SK-N-SH (cell line): ENCODE measurements around the gene ASAP3. TPM values are rescaled to one million over a fixed set of nuclear protein-coding genes. Genes with fewer than 3 reads are reported as not detected.
"Not testable (repeated sequence)": the region's sequence is repeated elsewhere in the genome, so short reads cannot be mapped to it uniquely, and the experiment has no call there.

Experiments
- CTCF ChIA-PET: fragments of 300-600, 350-600 bp; formaldehyde crosslinking; extraction: SDS; loops from one replicate; lab custom pipeline; 2021; lab: Yijun Ruan, JAX
- POLR2A ChIA-PET: fragments of 350-600 bp; sonication (Branson Sonifier 250); formaldehyde crosslinking; extraction: SDS; loops from one replicate; lab custom pipeline; 2020; ENCODE audit warnings: antibody characterized with exemption, inconsistent platforms; lab: Yijun Ruan, JAX
- DNase-seq: peaks from one replicate; pipeline ENCODE4 v3.0.0; 2012
- H2AFZ ChIP-seq: fragments of 200-600 bp; sonication (generic); 2 replicates; pipeline ENCODE4 v1.8.1; 2016; ENCODE audit warnings: antibody characterized with exemption, mild to moderate bottlenecking, low read depth
- H3F3A ChIP-seq: fragments of 200-600 bp; sonication (generic); replicated peaks from 2 replicates; pipeline ENCODE3; 2016; ENCODE audit warnings: antibody characterized with exemption, mild to moderate bottlenecking; ENCODE audit not compliant: insufficient read depth
- H3K27ac ChIP-seq, 2 experiments: fragments of 200-500 bp in 1 of 2; fragments of 200-600 bp in 1 of 2; sonication (Bioruptor generic) in 1 of 2; sonication (generic), shearing (Covaris generic) in 1 of 2; 2 replicates each; pipeline versions ENCODE4 v1.5.1 to v1.6.1; 2014 to 2016; ENCODE audit warnings: low read depth in 2 of 2, inconsistent platforms in 1 of 2, low read length in 1 of 2, mild to moderate bottlenecking in 1 of 2, mixed read lengths in 1 of 2
- H3K27me3 ChIP-seq: fragments of 200-600 bp; sonication (generic), shearing (Covaris generic); 2 replicates; pipeline ENCODE4 v1.6.1; 2016; ENCODE audit warnings: mixed run types; ENCODE audit not compliant: insufficient read depth
- H3K36me3 ChIP-seq, 2 experiments: fragments of 200-500 bp in 1 of 2; fragments of 200-600 bp in 1 of 2; sonication (Bioruptor generic) in 1 of 2; sonication (generic) in 1 of 2; replicated peaks in 1 of 2; 2 replicates each; pipeline versions ENCODE3 to v1.5.1; 2014 to 2016; ENCODE audit warnings: low read length in 1 of 2, mild to moderate bottlenecking in 1 of 2; ENCODE audit not compliant: insufficient read depth in 2 of 2, control insufficient read depth in 1 of 2
- H3K4me1 ChIP-seq, 2 experiments: fragments of 200-500 bp in 1 of 2; fragments of 200-600 bp in 1 of 2; sonication (Bioruptor generic) in 1 of 2; sonication (generic), shearing (Covaris generic) in 1 of 2; 2 replicates each; pipeline versions ENCODE4 v1.5.1 to v1.6.1; 2014 to 2016; ENCODE audit warnings: low read depth in 1 of 2, low read length in 1 of 2, mixed run types in 1 of 2; ENCODE audit not compliant: insufficient read depth in 2 of 2, control insufficient read depth in 1 of 2
- H3K4me2 ChIP-seq: fragments of 200-600 bp; sonication (generic), shearing (Covaris generic); 2 replicates; pipeline ENCODE4 v1.6.1; 2017; ENCODE audit warnings: mixed run types
- H3K4me3 ChIP-seq, 2 experiments: fragments of 200-500 bp in 1 of 2; fragments of 200-600 bp in 1 of 2; sonication (Bioruptor generic) in 1 of 2; sonication (generic), shearing (Covaris generic) in 1 of 2; 2 replicates each; pipeline versions ENCODE4 v1.5.1 to v1.8.1; 2014 to 2016; ENCODE audit warnings: low read depth in 2 of 2, inconsistent platforms in 1 of 2, low read length in 1 of 2, mild to moderate bottlenecking in 1 of 2, mixed read lengths in 1 of 2, moderate library complexity in 1 of 2
- H3K79me2 ChIP-seq: fragments of 200-600 bp; sonication (generic); 2 replicates; pipeline ENCODE4 v1.8.1; 2017; ENCODE audit warnings: mild to moderate bottlenecking; ENCODE audit not compliant: insufficient read depth
- H3K9ac ChIP-seq: fragments of 200-600 bp; sonication (generic); 2 replicates; pipeline ENCODE4 v1.6.1; 2017; ENCODE audit warnings: mixed run types
- H3K9me2 ChIP-seq: fragments of 200-600 bp; sonication (generic); 2 replicates; pipeline ENCODE4 v1.6.1; 2017; ENCODE audit warnings: mixed run types
- H3K9me3 ChIP-seq: fragments of 200-600 bp; sonication (generic); 2 replicates; pipeline ENCODE4 v1.6.1; 2017; ENCODE audit warnings: mixed run types, mild to moderate bottlenecking, moderate library complexity
- H4K20me1 ChIP-seq: fragments of 200-600 bp; sonication (generic); 2 replicates; pipeline ENCODE4 v1.6.1; 2017; ENCODE audit warnings: mild to moderate bottlenecking, mixed run types; ENCODE audit not compliant: insufficient read depth
- ELF1 ChIP-seq: IDR thresholded peaks from 2 replicates; pipeline ENCODE4 v1.4.0; 2012
- JUND ChIP-seq: IDR thresholded peaks from 2 replicates; pipeline ENCODE4 v1.4.0; 2012
- SMC3 ChIP-seq: IDR thresholded peaks from 2 replicates; pipeline ENCODE4 v1.6.1; 2012; ENCODE audit warnings: low read depth, low read length, improper control_type of control experiment
- USF1 ChIP-seq: IDR thresholded peaks from 2 replicates; pipeline ENCODE4 v1.4.0; 2012; ENCODE audit warnings: low read depth, borderline replicate concordance
- WGBS: methylation state at CpG from one replicate; pipeline ENCODE4 v1.1.6; 2017; ENCODE audit warnings: low lambda C conversion rate; 5-methylcytosine and 5-hydroxymethylcytosine counted together
- polyA plus RNA-seq, 3 experiments: library from polyadenylated mRNA; depleted of rRNA; stranded (reverse); fragments of >200 nt; gene quantifications; 2 replicates each; pipeline ENCODE4 v1.2.3, GENCODE V29; 2012

ASAP3 gene
- polyA plus RNA-seq, 1 of the 3 experiments (the other 2 are of a cell fraction): 19.6 TPM

GRCh38 chr1:23496490-23497181, 12.7 kb upstream of the ASAP3 start:
- TF ChIP-seq USF1 (no peak), ELF1 (no peak), SMC3 (no peak), JUND (no peak)
- ChIA-PET CTCF (interaction anchor here (0.6 to 12.2 kb wide), 53 partner anchors 8 to 789 kb away, joined by 3 to 503 read pairs (median 4); partner anchors contain the start of genes ASAP3, E2F2, ID3 and RPL11), POLR2A (interaction anchor here (0.6 to 2.1 kb wide), 5 partner anchors 11 to 195 kb away, joined by 3 to 18 read pairs (median 8); partner anchors contain the start of genes E2F2 and RPL11)
- no peak overlapping the region for H3K9ac ChIP-seq
- no peak overlapping the region for H3K4me2 ChIP-seq
- H3K36me3 ChIP-seq: no peaks in the 10 kb centered on the region
- 55% methylated on average over 7 of the region's 7 CpGs for WGBS
- no peaks in the 10 kb centered on the region for H3K27me3 ChIP-seq
- H3K9me3 ChIP-seq: no peaks in the 10 kb centered on the region
- H4K20me1 ChIP-seq: no peaks in the 10 kb centered on the region
- H2AFZ ChIP-seq: no peak overlapping the region
- no peaks in the 10 kb centered on the region for H3K9me2 ChIP-seq
- H3K4me3 ChIP-seq: no peak overlapping the region; a peak in 1 of 4 replicates
- H3F3A ChIP-seq: no peaks in the 10 kb centered on the region
- no peak for DNase-seq
- H3K4me1 ChIP-seq: no peaks in the 10 kb centered on the region
- H3K79me2 ChIP-seq: no peaks in the 10 kb centered on the region
- no peak overlapping the region for H3K27ac ChIP-seq

DNA sequence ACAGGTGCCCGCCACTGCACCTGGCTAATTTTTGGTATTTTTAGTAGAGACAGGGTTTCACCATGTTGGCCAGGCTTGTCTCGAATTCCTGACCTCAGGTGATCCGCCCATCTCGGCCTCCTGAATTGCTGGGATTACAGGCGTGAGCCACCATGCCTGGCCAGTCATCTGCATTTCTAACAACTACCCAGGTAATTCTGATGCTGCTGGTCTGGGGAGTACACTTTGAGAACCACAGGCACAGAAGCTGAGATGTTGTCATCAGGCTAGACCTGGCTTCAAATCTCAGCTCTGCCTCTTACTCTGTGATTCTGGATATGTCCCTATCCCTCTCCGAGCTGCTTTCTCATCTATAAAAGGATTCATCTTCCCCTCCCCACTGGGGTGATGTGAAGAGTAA, 10.9 kb upstream of the ASAP3 start:
- H3K9me3 ChIP-seq, H3K9ac ChIP-seq, H3K27ac ChIP-seq, H3K36me3 ChIP-seq, H3K4me1 ChIP-seq, H3K79me2 ChIP-seq, H3K4me2 ChIP-seq, POLR2A ChIA-PET, H3F3A ChIP-seq, H3K9me2 ChIP-seq, DNase-seq, H4K20me1 ChIP-seq, H3K27me3 ChIP-seq, H3K4me3 ChIP-seq, H2AFZ ChIP-seq: not testable (repeated sequence)
- WGBS: 82% methylated on average over 4 of the region's 6 CpGs
- CTCF ChIA-PET: interaction anchor here (0.7 to 12.2 kb wide), 6 partner anchors 8 to 163 kb away, joined by 3 to 503 read pairs (median 6); partner anchors contain the start of gene E2F2

DNA sequence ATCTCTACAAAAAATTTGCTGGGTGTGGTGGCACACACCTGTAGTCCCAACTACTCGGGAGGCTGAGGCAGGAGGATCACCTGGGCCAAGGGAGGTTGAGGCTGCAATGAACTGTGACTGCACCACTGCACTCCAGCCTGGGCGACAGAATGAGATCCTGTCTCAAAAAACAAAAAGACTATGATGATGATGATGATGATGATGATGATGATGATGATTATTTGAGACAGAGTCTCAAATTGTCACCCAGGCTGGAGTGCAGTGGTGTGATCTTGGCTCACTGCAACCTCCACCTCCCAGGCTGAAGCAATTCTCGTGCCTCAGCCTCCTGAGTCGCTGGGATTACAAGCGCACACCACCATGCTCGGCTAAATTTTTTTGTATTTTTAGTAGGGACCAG, 8.8 kb upstream of the ASAP3 start:
- H3K9me2 ChIP-seq, H3K4me2 ChIP-seq, H3K27me3 ChIP-seq, H3K4me3 ChIP-seq, H3K9me3 ChIP-seq, DNase-seq, H2AFZ ChIP-seq, H3K9ac ChIP-seq, H3K36me3 ChIP-seq, H3K4me1 ChIP-seq, H3F3A ChIP-seq, POLR2A ChIA-PET, H4K20me1 ChIP-seq, H3K79me2 ChIP-seq, H3K27ac ChIP-seq: not testable (repeated sequence)
- WGBS: 75% methylated on average over 6 of the region's 6 CpGs
- CTCF ChIA-PET: interaction anchor here (1.2 to 12.2 kb wide), 4 partner anchors 8 to 172 kb away, joined by 3 to 503 read pairs (median 57); partner anchors contain the start of gene E2F2
